ENCODE data around the gene NQO2. TPM values are rescaled to one million over a fixed set of nuclear protein-coding genes. Genes with fewer than 3 reads are reported as not detected.
A peak's percentile ranks its signal among the peaks of the same experiment; 100 is the strongest.

The NQO2 gene
- total RNA-seq, 1 experiment from 2014 or later, result 105 TPM

DNA sequence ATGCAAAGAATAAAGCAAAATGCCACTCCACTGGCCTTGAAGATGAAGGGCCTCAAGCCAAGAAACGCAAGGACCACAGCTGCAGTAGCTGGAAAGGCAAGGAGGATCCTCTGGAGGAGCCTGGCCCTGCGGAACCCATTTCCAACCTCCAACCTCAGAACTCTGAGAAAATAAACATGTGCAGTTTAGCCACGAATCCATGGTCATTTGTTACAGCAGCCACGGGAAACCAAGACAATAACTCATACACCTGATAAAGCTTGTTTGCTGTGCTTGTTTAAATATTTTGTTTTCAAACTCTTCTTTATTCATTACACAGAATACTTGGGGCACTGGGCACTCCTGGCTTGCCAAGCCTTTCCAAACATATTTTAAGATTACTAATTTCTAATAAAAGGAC is 38.8 kb upstream of the NQO2 start:
- H3K9me3 ChIP-seq (ENCODE audit: control insufficient read depth, low read depth, low read length), result no peaks in the 10 kb centered on the region
- H3K23me2 ChIP-seq (ENCODE audit: insufficient read length, low read depth, low read length, poor library complexity, severe bottlenecking), result no peaks in the 10 kb centered on the region
- H3K4me1 ChIP-seq (ENCODE audit: insufficient read depth, low read length), result peaks cover 11% of the 10 kb centered on the region; the same call in 1 of the 2 replicates
- no peak overlapping the region for H2BK15ac ChIP-seq (ENCODE audit: low read depth, low read length)
- H2BK120ac ChIP-seq (ENCODE audit: low read depth, low read length, poor library complexity, severe bottlenecking), result no peak overlapping the region
- no peaks in the 10 kb centered on the region for H3K27me3 Mint-ChIP-seq (ENCODE audit: low read depth)
- no peak overlapping the region for H3K56ac ChIP-seq (ENCODE audit: insufficient read length, low read depth, low read length)
- H3K14ac ChIP-seq (ENCODE audit: insufficient read depth, low read length), result no peak overlapping the region
- no peak overlapping the region for H3K18ac ChIP-seq (ENCODE audit: insufficient read length, low read depth, low read length)
- no peak overlapping the region for H3K23ac ChIP-seq (ENCODE audit: insufficient read length, low read depth, low read length)
- no peak overlapping the region for H3K9ac ChIP-seq (ENCODE audit: extremely low read depth, insufficient read length, low read length)
- H3K27ac ChIP-seq (ENCODE audit: insufficient read length, low read depth, low read length), result no peak overlapping the region
- H2AK5ac ChIP-seq (ENCODE audit: insufficient read length, low read length), result no peak overlapping the region
- H4K91ac ChIP-seq (ENCODE audit: insufficient read length, low read depth, low read length), result no peak overlapping the region
- H3K4me2 ChIP-seq (ENCODE audit: insufficient read depth, insufficient read length, low read length), result no peak overlapping the region
- H3K27ac Mint-ChIP-seq, result peak overlapping the region; percentile 1 to 78 (median 26); a peak in 1 of 7 replicates
- H3K36me3 Mint-ChIP-seq (ENCODE audit: insufficient read depth in 1 of 3, low read depth in 3 of 3), result peaks cover 0 to 3% (median 0%) of the 10 kb centered on the region in 3 experiments; a peak in 2 of 7 replicates
- no peak overlapping the region for H3K4ac ChIP-seq (ENCODE audit: low read depth, low read length)
- no peaks in the 10 kb centered on the region for H3K9me3 Mint-ChIP-seq
- H3K4me3 Mint-ChIP-seq, result no peak overlapping the region; a peak in 1 of 5 replicates
- H3K79me1 ChIP-seq (ENCODE audit: insufficient read depth, low read depth, low read length, poor library complexity, severe bottlenecking), result no peaks in the 10 kb centered on the region
- peaks cover 47 to 56% of the 10 kb centered on the region in 2 experiments for H3K4me1 Mint-ChIP-seq
- no peaks in the 10 kb centered on the region for H3K27me3 ChIP-seq (ENCODE audit: insufficient read depth, low read length)
- H2AFZ ChIP-seq (ENCODE audit: low read length), result no peak overlapping the region
- H2BK5ac ChIP-seq (ENCODE audit: insufficient read length, low read length), result no peak overlapping the region
- no peak overlapping the region for H2BK20ac ChIP-seq (ENCODE audit: low read depth, low read length, poor library complexity, severe bottlenecking)
- no peaks in the 10 kb centered on the region for H4K20me1 ChIP-seq (ENCODE audit: control insufficient read depth, insufficient read depth, insufficient read length)
- no peaks in the 10 kb centered on the region for H3K79me2 ChIP-seq (ENCODE audit: insufficient read depth, low read length)
- DNase-seq, result no peak
- no CpG with 5 or more reads among the region's 4 CpGs for WGBS (ENCODE audit: extremely low coverage, insufficient read length, low lambda C conversion rate)
- no peak overlapping the region for H4K8ac ChIP-seq (replicated peaks; ENCODE audit: insufficient read length, low read depth, low read length)
- no peak overlapping the region for H2BK12ac ChIP-seq (ENCODE audit: insufficient read length, low read depth, low read length)
- H3T11ph ChIP-seq (ENCODE audit: low read length), result no peak overlapping the region
- no peak for TF ChIP-seq CTCF (conservative IDR thresholded peaks at IDR 0.05)
- no peak overlapping the region for H4K5ac ChIP-seq (ENCODE audit: insufficient read length, low read depth, low read length)

All from H9 (cell line).